Dermis blood vessel endothelial cell (primary cell): ENCODE data around the gene TNFRSF4. TPM values are rescaled to one million over a fixed set of nuclear protein-coding genes. Genes with fewer than 3 reads are reported as not detected.

ENCODE experiments used
- DNase-seq: peaks from one replicate; pipeline ENCODE4 v3.0.0; 2010
- total RNA-seq: library from RNA; depleted of rRNA; stranded (reverse); fragments of >200 nt; gene quantifications from 2 replicates; pipeline ENCODE4 v1.2.3, GENCODE V29; 2014

TNFRSF4 gene
- total RNA-seq, 1 donor from 2014 or later = 4.8 TPM

DNA sequence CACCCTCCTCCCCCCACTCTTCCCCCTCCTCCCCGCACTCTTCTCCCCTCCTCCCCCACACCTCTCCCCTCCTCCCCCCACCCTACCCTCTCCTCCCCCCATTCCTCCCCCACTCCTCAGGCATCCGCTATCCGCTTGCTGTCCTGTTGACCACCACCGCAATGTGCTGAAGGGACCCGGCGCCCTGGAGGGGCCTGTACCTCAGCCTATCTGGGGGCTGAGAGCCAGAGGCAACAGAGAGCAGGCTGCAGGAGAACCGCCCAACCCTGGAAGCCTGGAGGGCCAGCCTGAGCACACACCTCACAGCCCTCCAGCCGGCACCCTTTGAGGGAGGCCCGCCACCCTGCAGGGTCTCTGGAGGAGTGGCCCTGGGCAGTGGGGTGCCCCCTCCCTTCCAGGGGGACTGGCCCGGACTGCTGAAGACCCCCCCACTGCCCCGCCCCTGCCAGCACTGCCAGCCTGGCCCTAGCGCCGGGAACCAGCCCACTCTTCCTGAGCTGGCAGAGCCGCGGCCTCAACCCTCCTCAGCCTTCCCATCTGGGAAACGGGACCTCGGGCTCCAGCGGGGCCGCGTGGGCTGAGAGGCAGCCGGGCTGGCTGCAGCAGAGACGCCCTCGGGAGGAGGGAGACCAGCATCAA is 31.3 kb upstream of the TNFRSF4 start:
- no peak for DNase-seq

DNA sequence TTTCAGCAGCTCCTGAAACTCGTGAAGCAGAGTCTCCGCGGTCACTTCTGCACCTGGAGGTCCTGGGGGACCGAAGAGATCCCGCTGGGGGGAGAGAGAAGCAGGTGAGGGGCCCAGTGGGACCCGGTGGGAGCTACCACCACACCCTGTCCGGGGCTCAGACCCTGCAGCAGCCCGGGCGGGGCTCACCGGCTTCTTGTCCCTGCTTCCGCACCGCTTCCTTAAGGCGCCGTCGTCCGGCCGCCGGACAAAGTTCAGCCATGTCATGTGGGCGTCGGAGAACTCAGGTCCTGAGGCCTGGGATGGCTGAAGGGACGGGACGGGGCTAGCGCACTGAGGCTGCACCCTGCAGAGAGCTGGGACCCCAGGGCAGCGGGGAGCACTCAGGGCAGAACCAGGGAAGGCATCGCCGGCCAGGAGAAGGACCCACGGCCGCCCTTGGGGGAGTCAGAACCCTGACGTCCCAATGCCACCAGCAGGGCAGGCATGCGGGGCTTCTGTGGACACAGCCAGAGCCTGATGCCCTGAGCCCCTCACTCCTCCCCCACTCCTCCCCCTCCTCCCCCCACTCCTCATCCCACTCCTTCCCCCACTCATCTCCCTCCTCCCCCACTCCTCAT is 30.3 kb upstream of the TNFRSF4 start:
- DNase-seq = no peak

DNA sequence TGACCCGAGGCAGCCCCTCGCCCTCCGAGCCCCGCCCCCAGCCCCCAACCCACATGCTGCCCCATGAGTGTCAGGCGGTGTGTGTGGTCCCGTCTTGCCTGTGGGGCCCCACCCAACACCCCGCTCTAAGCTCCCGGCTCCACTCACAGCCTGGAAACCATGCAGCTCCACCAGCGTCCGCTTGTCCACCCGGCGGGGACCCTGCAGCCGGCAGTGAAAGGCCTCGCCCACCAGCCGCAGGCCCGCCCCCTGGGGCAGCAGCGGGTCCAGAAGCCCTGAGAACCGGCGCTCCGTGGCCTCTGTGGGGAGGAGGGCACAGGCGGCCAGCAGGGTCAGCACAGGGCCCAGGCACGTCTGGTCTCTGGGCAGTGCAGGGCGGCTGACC is 29.8 kb upstream of the TNFRSF4 start:
- no peak for DNase-seq

DNA sequence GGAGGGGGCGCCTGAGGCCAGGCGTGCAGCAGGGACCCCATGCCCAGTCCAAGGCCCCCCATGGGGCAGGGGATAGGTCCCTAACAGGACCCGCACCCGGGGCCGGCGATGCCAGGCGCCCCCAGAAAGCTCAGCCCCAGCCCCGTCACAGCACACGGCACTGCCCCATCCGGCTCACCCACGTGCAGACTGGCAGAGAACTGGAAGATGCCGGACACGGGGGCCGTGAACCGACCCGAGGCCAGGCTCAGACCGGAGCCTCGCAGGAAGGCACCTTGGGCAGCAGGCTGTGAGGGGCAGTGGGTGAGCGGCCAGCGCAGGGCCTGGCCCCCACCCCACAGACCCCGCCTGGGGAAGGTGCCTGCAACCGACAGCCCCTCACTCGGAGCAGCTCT is 29.3 kb upstream of the TNFRSF4 start:
- DNase-seq = no peak

DNA sequence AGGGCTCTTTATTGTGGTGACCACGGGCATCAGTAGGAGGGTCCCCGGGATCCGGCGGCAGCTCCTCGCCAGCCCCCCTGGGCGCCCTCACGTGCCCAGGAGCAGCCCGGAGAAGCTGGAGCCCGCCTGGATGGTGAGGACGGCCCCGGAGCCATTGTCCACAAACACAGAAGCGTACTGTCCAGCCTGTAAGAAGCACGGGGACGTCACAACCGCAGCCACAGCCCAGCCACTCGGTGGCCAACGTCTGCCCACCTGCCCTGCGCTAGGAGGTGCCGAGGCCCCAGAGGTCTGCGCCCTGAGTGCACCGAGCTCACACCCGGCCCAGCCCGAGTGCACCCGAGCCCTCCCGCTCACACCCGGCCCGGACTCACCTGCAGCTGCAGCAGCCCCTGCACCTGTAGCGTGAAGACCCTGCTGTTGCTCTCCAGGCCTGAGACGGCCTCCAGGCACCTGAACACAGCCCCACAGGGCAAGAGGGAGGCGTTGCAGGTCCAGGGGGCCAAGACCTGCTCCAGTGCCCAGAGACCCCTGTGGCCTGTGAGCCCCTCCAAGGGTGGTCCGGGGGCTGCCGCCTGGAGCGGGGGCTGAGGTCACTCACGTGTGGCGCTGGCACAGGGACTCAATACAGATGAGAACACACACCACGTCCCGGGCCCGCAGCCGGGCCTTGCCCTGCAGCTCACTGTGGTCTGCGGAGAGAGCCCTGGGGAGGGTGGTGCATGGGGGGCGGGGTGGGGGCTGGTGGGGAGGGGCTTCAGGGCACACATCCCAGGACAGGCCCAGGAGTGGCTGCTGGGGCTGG is 28.7 kb upstream of the TNFRSF4 start:
- no peak for DNase-seq

DNA sequence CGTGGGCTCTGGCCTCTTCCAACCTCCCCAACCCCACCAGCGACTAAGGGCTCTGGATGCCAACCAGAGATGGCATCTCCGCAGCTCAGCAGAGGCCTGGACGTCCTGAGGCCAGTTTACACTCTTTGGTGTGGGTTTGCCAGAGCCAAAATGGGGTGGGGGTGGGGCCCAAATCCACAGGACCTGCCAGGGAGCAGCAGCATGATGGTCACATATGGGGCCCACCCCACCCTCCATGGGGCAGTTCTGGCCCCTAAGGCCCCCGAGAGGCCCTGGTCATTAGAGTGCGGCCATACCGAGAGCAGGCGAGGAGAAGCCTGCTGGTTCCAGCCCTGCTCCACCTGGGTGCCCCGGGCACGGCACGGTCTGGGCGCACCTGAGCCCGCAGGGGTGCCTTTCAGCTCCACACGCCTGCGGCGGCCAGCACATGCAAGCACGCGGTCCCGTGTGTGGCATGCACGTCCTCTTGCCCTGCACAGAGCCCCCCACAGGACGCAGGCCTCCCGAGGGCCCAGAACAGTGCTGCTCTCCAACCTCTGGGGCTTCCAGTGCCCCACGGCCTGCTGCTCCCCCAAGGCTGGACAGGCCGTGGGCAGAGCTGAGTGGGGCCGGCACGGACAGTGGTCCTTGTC is 27.8 kb upstream of the TNFRSF4 start:
- DNase-seq = no peak

DNA sequence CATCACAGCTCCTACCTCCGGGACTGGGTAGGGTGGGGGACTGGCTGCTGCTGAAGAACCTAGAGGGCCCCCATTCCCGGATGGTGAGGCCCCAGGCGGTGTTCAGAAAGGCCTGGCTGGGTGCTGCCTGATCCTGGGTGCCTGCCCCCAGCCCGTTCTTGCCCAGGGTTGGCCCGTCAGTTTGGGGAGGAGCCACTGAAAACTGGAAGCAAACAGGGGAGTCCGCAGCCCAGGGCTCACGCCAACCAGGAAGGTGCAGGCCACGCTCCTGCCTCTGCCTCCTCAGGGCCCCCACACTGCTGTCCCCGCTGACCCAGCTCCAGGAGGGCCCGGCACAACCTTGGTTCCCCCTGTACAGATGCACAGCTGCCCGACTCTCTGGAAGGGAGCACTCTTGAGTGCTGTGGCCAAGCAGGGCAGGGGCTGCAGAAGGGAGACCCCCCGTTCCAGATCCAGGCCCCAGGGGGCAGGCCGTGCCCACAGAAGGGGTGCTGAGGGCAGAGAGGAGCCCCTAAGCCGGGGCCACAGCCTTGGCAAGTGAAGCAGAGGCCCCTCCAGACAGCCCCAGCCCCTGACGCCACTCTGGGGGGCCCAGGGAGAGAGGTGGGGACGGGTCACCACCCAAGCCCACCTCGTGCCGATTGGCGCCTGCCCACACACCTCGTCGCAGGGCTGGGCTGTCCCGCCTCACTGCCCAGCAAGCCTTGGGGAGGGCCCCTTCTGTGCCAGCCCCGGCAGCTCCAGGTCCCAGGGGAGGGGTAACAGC is 27.1 kb upstream of the TNFRSF4 start:
- no peak for DNase-seq

DNA sequence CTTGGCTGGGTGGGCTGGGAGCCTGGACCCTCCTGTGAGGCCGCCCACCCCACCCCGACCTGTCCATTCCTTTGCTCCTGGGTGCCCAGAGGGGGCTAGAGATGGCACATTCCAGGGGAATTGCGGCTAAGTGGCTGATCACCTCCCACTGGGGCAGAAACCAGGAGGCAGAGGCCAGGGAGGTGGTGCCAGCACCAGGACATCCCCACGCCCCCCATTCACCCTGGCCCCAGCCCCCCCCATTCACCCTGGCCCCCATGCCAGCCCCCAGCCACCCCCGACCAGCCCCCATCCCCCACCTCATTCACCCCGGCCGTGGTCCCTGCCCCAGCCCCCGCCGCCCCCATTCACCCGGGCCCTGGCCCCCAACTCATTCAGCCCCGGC is 26.4 kb upstream of the TNFRSF4 start:
- no peak for DNase-seq

DNA sequence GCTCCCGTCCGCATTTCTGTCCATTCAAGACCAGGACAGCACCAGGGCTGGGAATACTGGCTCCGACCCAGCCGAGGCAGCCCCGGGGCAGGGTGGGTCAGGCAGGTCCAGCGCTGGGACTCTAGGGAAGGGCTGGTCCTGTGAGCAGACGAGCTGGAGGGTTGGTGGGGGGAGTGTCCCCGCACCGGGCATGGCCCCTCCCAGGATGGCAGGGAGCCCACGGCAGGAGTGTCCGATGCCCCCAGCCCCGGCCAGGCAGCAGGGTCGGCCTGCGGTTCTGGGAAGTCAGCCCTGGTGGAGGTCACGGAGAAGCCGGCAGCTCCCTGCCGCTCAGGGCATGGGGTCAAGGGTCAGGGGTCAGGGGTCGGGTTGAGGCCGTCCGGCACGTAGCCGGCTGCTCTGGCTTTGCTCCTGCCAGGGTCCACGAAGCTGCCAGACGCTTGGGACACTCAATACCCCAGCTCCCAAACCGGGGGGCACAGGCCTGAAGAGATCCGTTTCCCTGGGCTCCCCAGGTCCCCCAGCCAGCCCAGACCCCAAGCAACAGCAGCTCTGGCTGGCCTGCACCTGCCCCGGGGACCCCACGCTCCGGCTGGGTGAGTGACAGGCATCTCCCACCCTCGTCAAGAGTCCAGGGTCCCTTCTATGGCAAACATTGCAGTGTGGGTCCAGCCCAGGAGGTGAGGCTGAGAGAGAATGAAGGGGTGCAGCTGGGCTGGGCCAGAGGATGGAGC is 25.8 kb upstream of the TNFRSF4 start:
- no peak for DNase-seq

DNA sequence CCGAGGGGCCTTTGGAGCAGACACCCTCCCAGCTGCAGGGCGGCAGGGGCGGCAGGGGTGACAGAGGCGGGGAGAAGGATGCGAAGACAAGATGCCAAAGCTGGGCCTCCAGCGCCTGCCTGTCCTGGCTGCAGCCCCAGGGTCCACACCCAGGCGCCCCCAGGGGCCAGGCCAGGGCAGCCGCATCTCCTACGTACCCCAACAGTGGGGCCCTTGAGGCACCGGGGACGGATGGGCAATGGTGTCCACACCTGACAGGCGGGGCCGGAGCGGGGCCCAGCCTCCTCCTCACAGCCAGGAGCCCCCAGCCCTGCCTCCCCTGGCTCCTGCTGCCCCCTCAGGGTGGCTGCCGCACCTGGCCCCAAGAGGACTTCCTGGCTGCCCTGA is 25.3 kb upstream of the TNFRSF4 start:
- no peak for DNase-seq

DNA sequence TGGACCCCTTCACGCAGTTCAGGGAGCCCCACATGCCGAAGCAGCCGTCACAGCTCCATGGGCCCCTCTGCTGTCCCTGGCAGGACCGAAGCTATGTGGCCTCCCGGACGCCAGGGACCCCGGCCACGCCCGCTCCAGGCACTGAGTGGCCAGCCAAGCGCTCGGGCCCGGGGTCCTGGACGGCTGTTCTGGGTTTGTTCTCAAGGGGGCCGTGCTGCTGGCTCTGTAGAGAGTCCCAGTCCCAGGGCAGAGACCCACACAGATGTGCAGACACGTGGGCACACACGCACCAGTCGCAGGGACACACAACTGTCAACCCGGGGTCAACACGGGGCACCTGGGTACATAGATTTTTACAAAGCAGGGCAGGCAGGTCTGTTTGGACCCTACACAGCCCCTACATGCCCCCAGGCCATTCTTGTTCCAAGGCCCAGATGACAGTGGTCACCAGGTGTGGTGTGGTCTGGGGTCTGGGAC is 24.8 kb upstream of the TNFRSF4 start:
- no peak for DNase-seq

DNA sequence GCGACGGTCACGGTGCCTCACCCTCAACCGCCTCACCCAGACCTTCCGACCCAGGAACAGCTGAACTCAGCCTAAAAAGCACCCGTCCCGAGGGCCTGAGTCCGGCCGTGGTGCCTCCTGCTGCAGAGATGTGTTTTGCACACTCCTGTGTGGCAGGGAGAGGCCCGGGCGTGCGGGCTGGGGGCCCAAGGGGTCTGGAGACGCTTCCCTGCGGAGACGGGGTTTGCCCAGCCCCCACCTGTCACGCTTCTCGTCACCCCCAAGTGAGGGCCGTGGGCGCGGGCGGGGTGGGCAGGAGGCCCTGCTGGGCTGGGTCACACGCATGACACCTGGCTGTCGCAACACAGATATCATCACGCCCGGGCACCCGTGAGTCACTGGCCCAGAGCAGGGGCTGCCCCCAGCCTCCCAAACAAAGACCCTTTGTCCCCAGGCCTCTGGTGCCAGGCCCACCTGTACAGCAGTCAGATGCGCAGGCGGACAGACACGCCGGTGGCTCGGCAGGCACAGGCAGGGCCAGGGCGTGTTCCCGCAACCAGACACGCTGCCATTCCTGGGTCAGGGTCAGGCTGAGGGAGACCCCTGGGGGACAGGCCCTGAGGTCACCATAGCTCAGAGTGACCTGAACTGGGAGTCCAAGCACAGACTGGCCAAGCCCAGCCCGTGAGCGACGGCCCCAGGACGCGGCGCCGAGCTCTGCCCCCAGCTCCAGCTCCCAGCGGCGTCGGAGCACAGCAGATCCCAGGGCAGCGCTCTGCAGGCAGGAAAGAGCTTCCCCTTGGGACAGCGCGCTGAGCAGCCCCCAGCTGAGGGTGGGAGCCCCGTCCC is 24.1 kb upstream of the TNFRSF4 start:
- no peak for DNase-seq

DNA sequence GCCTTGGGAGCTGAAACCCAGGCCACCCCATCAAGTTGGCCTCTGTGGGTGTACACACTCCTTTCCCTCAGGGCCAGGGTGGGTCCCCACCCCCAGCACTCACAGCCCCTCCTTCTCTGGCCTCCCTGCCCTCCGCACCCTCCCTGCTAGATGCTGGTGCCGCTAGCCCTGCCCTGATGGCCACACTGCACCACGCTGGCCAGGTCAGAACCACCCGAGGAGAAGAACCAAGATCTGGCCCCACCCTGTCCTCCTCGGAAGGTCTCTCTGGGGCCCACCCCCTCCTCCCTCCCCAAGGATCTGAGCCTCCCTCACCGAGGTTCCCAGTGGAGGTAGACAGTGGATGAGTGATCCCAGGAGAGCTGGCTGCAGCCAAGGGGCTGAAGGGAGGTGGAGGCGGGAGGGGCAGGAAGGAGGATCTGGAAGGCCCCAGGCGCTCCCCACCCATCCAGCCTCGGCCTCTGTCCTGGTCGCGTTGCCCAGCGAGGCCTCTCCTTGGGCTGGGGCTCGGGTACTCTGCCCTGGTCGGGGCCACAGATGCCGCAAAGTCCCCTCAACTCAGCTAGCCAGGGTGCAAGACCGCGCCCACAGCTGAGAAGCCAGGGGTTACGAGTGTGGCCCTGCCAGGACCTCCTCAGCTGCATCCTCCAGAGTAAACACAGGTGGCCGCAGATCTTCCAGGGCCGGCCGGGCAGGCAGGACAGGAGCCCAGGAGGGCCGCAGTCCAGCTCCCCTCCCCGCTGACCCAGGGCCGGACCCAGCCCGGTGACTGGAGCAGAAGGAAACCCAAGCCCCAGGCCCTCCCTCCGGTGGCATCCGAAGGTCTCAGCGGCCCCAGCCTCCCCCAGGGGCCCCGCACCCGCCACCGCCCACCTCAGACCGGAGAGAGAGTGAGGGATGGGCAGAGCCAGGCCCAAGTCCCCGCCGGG is 23.3 kb upstream of the TNFRSF4 start:
- no peak for DNase-seq

DNA sequence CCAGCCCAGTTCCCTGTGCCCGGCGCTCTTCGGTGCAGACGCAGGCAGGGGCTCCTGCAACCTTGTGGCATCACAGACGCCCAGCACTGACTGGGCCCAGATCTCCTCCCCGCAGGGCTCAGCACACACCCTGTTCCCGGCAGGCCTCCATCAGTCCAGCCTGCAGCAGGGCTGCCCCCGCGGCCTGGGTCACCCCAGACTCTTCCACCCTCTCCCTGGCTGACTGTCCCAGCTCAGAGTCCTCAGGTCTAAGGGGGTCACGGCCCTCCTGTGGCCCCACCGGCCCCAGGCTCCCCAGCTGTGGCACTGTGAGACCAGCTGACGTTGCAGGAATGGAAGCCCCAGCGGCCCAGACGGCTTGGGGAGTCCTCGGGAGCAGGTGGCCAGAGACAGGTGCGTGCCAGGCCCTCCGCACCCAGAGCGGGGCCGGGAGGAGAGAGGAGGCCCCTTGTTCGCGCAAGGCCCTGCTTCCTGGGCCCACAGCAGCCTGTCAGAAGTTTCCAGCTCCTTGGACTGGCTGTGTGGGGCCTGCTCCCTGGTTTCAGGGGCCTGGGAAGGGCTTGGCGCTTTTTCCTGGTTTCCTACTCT is 22.3 kb upstream of the TNFRSF4 start:
- DNase-seq = no peak

DNA sequence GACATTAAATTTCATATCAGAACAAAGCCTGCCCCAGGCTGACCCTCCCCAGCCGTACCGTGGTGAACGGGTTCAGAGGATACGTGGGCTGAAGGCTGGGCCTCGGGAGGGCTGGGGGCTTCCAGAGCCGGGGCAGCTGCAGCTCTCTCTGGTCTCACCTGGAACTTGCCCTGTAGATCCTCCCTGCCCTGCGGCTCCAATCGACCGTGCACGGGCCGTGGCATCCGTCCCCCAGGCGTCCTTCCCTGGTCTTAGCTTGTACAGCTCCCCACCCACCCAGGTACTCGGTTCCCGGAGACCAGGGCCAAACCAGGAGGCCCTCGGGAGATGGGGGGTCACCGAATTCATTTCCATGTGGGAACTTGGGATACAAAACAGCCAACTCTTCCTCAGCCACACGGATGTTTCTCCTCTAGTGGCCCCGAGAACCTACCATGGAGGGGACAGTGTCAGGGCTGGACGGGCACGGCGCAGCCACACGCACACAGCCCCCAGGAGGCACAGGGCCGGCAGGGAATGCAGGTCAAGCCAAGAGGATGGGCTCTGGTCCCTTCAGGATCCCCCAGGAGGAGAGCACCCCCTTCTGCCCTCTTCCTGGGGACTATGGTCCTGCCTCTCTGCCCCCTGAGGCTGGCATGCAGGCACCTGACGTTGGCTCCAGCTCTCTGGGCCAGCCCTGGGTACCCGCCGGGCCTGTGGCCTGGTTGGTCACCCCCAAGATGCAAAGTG is 21.2 kb upstream of the TNFRSF4 start:
- DNase-seq = no peak

DNA sequence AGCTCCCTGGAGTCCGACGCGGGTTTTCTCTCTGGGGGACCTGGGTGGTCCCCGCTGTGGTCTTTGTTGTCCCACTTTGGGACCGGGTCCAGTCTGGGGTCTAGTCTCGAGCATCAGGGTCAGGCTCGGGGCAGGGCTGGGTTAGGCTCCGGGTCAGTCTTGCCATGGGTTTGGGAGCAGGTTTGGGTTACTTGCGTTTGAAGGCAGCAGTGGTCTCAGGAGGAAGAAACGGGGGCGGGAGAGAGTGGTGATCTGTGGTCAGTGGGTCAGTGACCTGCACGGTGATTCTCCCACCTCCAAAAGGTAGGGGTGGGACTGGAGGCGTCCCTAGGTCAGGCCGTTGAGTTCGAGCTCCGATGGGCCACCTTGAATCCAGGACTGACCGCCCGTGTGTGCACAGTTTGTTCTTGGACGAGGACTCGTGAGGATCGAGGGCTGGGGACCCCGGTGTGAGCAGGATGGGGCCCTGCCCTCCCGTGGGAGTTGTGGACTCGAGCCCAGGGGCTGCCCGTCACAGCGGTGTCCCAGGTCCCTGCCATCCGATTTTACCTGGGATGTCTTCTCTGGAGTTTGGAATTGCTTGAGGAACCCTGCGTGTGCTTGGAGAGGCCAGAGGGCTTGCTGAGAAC is 20.3 kb upstream of the TNFRSF4 start:
- no peak for DNase-seq

DNA sequence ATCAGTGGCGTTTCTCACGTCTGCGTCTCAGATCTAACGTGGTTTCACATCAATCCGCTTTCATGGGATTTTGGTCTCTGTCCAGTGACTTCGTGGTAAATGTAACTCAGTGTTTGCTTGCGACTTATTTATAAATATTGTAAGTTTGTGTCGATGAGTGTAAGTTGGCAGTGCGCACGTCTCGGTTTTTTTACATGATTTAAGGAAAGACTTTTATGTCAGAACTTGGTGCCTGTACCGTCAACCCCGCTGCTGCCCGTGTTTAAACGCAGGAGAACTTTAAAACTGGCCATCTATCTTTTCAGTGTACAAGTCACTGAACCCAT is 19.6 kb upstream of the TNFRSF4 start:
- DNase-seq = no peak

DNA sequence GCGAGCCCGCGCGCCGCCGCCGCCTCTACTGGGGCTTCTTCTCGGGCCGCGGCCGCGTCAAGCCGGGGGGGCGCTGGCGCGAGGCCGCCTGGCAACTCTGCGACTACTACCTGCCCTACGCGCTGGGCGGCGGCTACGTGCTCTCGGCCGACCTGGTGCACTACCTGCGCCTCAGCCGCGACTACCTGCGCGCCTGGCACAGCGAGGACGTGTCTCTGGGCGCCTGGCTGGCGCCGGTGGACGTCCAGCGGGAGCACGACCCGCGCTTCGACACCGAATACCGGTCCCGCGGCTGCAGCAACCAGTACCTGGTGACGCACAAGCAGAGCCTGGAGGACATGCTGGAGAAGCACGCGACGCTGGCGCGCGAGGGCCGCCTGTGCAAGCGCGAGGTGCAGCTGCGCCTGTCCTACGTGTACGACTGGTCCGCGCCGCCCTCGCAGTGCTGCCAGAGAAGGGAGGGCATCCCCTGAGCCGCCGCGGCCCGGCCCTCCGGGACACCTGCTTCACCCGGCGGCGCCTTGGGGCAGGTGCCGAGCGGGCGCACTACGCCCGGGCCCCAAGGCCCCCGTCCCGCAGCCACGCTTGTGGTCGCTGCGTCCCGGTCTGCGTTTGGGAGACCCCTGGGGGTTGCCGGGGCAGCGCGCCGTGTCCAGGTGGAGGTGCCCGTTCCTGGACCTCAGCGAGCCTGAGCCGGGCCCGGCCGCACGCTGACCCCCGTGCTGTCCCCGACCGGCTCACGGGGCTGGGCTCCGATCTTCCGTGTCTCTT is 19.0 kb upstream of the TNFRSF4 start:
- DNase-seq = no peak
